HFFc6 (cell line): ENCODE data around the gene THRB. TPM values are rescaled to one million over a fixed set of nuclear protein-coding genes. Genes with fewer than 3 reads are reported as not detected.

ENCODE experiments used
- DNase-seq: peaks from one replicate; pipeline ENCODE4 v3.0.0-alpha.2; 2018
- H3K27ac Mint-ChIP-seq: 2 replicates; pipeline ENCODE4 v1.8.0; 2020; ENCODE audit warnings: mild to moderate bottlenecking, mixed read lengths
- H3K27me3 Mint-ChIP-seq: 2 replicates; pipeline ENCODE4 v1.8.0; 2021; ENCODE audit warnings: mild to moderate bottlenecking, moderate library complexity, mixed read lengths; ENCODE audit not compliant: insufficient read depth
- H3K36me3 Mint-ChIP-seq: 2 replicates; pipeline ENCODE4 v1.8.0; 2021; ENCODE audit warnings: low read depth, mixed read lengths
- H3K4me1 Mint-ChIP-seq: 2 replicates; pipeline ENCODE4 v1.8.0; 2020; ENCODE audit warnings: low read depth, mixed read lengths
- H3K4me3 Mint-ChIP-seq: 2 replicates; pipeline ENCODE4 v1.8.0; 2020; ENCODE audit warnings: mild to moderate bottlenecking, moderate library complexity, mixed read lengths
- H3K9me3 Mint-ChIP-seq: 2 replicates; pipeline ENCODE4 v1.8.0; 2020; ENCODE audit warnings: mild to moderate bottlenecking, mixed read lengths
- CTCF ChIP-seq: fragments of 200-600 bp; sonication (generic); IDR thresholded peaks from 2 replicates; pipeline ENCODE4 v1.5.0; 2021; ENCODE audit warnings: antibody characterized with exemption, mild to moderate bottlenecking
- total RNA-seq, 6 experiments: library from RNA; stranded (reverse); fragmentation: NEBNext Ultra II Directional; extraction: Animal tissue kit (Norgen Biotek cat#: 25700); gene quantifications; 2 replicates in 1 of 6; 3 replicates in 5 of 6; pipeline ENCODE4 v1.2.3, GENCODE V29; 2021

THRB gene
- total RNA-seq, 6 experiments from 2014 or later: not detected

GRCh38 chr3:24450160-24450907, 44.3 kb downstream of the THRB start:
- H3K4me3 Mint-ChIP-seq: no peak overlapping the region
- TF ChIP-seq CTCF: no peak
- no peak for DNase-seq

GRCh38 chr3:24447836-24448235, 46.8 kb downstream of the THRB start:
- no peaks in the 10 kb centered on the region for H3K36me3 Mint-ChIP-seq
- H3K27ac Mint-ChIP-seq: no peak overlapping the region
- no peak for TF ChIP-seq CTCF
- DNase-seq: no peak
- no peak overlapping the region for H3K4me3 Mint-ChIP-seq
- H3K9me3 Mint-ChIP-seq: peaks cover 4% of the 10 kb centered on the region; the same call in 1 of the 2 replicates
- no peaks in the 10 kb centered on the region for H3K4me1 Mint-ChIP-seq
- H3K27me3 Mint-ChIP-seq: no peaks in the 10 kb centered on the region

More at GRCh38 chr3:24450160-24450907, 44.3 kb downstream of the THRB start:
- Mint-ChIP-seq H3K36me3 (no peaks in the 10 kb centered on the region), H3K9me3 (peaks cover 4% of the 10 kb centered on the region; the same call in 1 of the 2 replicates), H3K27ac (no peak overlapping the region), H3K4me1 (no peaks in the 10 kb centered on the region), H3K27me3 (no peaks in the 10 kb centered on the region)

GRCh38 chr3:24446032-24446431, 48.6 kb downstream of the THRB start:
- Mint-ChIP-seq H3K4me3 (no peak overlapping the region), H3K27ac (no peak overlapping the region), H3K4me1 (no peaks in the 10 kb centered on the region), H3K36me3 (no peaks in the 10 kb centered on the region), H3K27me3 (no peaks in the 10 kb centered on the region), H3K9me3 (peaks cover 4% of the 10 kb centered on the region; the same call in 1 of the 2 replicates)
- DNase-seq: no peak
- TF ChIP-seq CTCF: no peak

GRCh38 chr3:24443476-24443875, 51.2 kb downstream of the THRB start:
- H3K36me3 Mint-ChIP-seq: no peaks in the 10 kb centered on the region
- no peaks in the 10 kb centered on the region for H3K27me3 Mint-ChIP-seq
- H3K27ac Mint-ChIP-seq: no peak overlapping the region
- DNase-seq: no peak
- TF ChIP-seq CTCF: no peak
- no peaks in the 10 kb centered on the region for H3K4me1 Mint-ChIP-seq
- H3K9me3 Mint-ChIP-seq: peaks cover 4% of the 10 kb centered on the region; the same call in 1 of the 2 replicates
- no peak overlapping the region for H3K4me3 Mint-ChIP-seq

- H3K27ac Mint-ChIP-seq: no peak overlapping the region
- no peak overlapping the region for H3K4me3 Mint-ChIP-seq
- DNase-seq: no peak
- no peaks in the 10 kb centered on the region for H3K4me1 Mint-ChIP-seq
- H3K36me3 Mint-ChIP-seq: no peaks in the 10 kb centered on the region
- no peaks in the 10 kb centered on the region; the same call in 1 of the 2 replicates for H3K9me3 Mint-ChIP-seq
- H3K27me3 Mint-ChIP-seq: no peaks in the 10 kb centered on the region; the same call in 1 of the 2 replicates
- no peak for TF ChIP-seq CTCF
Observed at GRCh38 chr3:24440760-24441464, 53.7 kb downstream of the THRB start.
